ENCODE results near the gene OR9G4. TPM values are rescaled to one million over a fixed set of nuclear protein-coding genes. Genes with fewer than 3 reads are reported as not detected.

Gene OR9G4
- polyA plus RNA-seq, 1 of the 3 experiments (the other 2 are of a cell fraction), result not detected

DNA sequence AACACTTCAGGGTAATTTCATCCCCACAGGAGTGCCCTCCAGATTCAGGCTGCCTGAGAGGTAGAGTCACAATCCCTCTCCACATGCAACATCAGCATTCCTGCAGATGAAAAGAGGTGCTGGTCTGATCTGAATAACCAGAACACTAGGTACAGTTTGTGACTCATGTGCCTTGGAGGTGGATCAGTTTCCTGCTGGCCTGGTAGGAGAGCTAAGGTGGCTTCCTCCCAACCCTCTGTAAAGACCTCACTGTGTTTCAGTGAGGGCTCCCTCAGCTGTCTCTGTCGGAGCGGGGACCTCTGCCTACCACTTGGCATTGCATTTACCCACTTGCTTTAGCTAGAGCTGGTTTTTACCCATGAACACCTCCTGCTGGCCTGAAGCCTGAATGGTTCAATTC lies 42.0 kb downstream of the OR9G4 start:
- Histone ChIP-seq H3K4me2 (no peak overlapping the region), H3K4me1 (ENCODE audit: control insufficient read depth in 1 of 2, insufficient read depth in 2 of 2, low read depth in 1 of 2, low read length in 1 of 2) (no peaks in the 10 kb centered on the region), H3K9me2 (no peaks in the 10 kb centered on the region), H3K9ac (no peak overlapping the region), H3K27me3 (ENCODE audit: insufficient read depth) (no peaks in the 10 kb centered on the region), H4K20me1 (ENCODE audit: insufficient read depth) (no peaks in the 10 kb centered on the region), H2AFZ (ENCODE audit: low read depth) (no peak overlapping the region), H3K9me3 (no peaks in the 10 kb centered on the region), H3K27ac (ENCODE audit: low read depth in 2 of 2, low read length in 1 of 2) (no peak overlapping the region), H3K4me3 (ENCODE audit: low read depth in 2 of 2, low read length in 1 of 2) (no peak overlapping the region), H3K79me2 (ENCODE audit: insufficient read depth) (no peaks in the 10 kb centered on the region), H3K36me3 (replicated peaks in 1 of 2; ENCODE audit: control insufficient read depth in 1 of 2, insufficient read depth in 2 of 2, low read length in 1 of 2) (no peaks in the 10 kb centered on the region), H3F3A (replicated peaks; ENCODE audit: insufficient read depth) (no peaks in the 10 kb centered on the region)
- DNase-seq, result no peak
- CTCF ChIA-PET, result no interaction called here
- POLR2A ChIA-PET, result no interaction called here
- TF ChIP-seq RXRA (IDR thresholded peaks at IDR 0.05; ENCODE audit: borderline replicate concordance, low read depth) (no peak), CTCF (IDR thresholded peaks at IDR 0.05) (no peak), RCOR1 (IDR thresholded peaks at IDR 0.05; ENCODE audit: low read length) (no peak), JUND (IDR thresholded peaks at IDR 0.05) (no peak), ELF1 (IDR thresholded peaks at IDR 0.05) (no peak), FOXJ3 (CRISPR knock-in tag; IDR thresholded peaks at IDR 0.05) (no peak), PBX3 (IDR thresholded peaks at IDR 0.05) (no peak), ZBTB33 (IDR thresholded peaks at IDR 0.05; ENCODE audit: borderline replicate concordance, low read depth) (no peak), TEAD4 (IDR thresholded peaks at IDR 0.05; ENCODE audit: borderline replicate concordance, insufficient read depth) (no peak), YY1 (IDR thresholded peaks at IDR 0.05; ENCODE audit: low read depth) (no peak), MAX (IDR thresholded peaks at IDR 0.05; ENCODE audit: low read depth) (no peak), RAD21 (IDR thresholded peaks at IDR 0.05; ENCODE audit: low read length) (no peak), SMC3 (IDR thresholded peaks at IDR 0.05; ENCODE audit: low read depth, low read length) (no peak), FOSL2 (IDR thresholded peaks at IDR 0.05; ENCODE audit: borderline replicate concordance, low read depth) (no peak), GABPA (IDR thresholded peaks at IDR 0.05; ENCODE audit: low read depth) (no peak), CHD2 (IDR thresholded peaks at IDR 0.05; ENCODE audit: low read length, partially characterized antibody) (no peak), GATA2 (CRISPR knock-in tag; IDR thresholded peaks at IDR 0.05) (no peak)
- TF ChIP-seq, protein P1, sequence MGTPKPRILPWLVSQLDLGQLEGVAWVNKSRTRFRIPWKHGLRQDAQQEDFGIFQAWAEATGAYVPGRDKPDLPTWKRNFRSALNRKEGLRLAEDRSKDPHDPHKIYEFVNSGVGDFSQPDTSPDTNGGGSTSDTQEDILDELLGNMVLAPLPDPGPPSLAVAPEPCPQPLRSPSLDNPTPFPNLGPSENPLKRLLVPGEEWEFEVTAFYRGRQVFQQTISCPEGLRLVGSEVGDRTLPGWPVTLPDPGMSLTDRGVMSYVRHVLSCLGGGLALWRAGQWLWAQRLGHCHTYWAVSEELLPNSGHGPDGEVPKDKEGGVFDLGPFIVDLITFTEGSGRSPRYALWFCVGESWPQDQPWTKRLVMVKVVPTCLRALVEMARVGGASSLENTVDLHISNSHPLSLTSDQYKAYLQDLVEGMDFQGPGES (IDR thresholded peaks at IDR 0.05; ENCODE audit: low read depth, low read length), result no peak
- WGBS (ENCODE audit: low lambda C conversion rate), result 0% methylated on average over 2 of the region's 2 CpGs

Data from SK-N-SH (cell line).